Stimulated activated CD4-positive, alpha-beta T cell treated with anti-CD3 and anti-CD28 coated beads, Interleukin-1b, Interleukin-23, amount 100 ng/mL, for 48 hours (primary cell): ENCODE measurements around the gene EXOSC9.

Source experiments
- DNase-seq: peaks from one replicate; pipeline ENCODE4 v3.0.0-alpha.2; 2020

EXOSC9 gene

GRCh38 chr4:121789960-121790829, 10.9 kb upstream of the EXOSC9 start:
- no peak for DNase-seq

- no peak for DNase-seq
These were observed 10.1 kb upstream of the EXOSC9 start for GRCh38 chr4:121790976-121791375.

GRCh38 chr4:121791481-121791880, 9.6 kb upstream of the EXOSC9 start:
- DNase-seq: no peak

GRCh38 chr4:121792966-121793365, 8.2 kb upstream of the EXOSC9 start:
- DNase-seq: no peak

- DNase-seq: no peak
These were observed 6.5 kb upstream of the EXOSC9 start for GRCh38 chr4:121794505-121795188.

GRCh38 chr4:121796283-121796682, 4.8 kb upstream of the EXOSC9 start:
- no peak for DNase-seq

- DNase-seq: no peak
These were observed 1.8 kb upstream of the EXOSC9 start for GRCh38 chr4:121799208-121799823.

- DNase-seq: no peak
These were observed 1.1 kb upstream of the EXOSC9 start for GRCh38 chr4:121799867-121800501.

- no peak for DNase-seq
These were observed 524 bp upstream of the EXOSC9 start for GRCh38 chr4:121800638-121800960.

GRCh38 chr4:121801715-121802075, 572 bp downstream of the EXOSC9 start:
- DNase-seq: no peak

GRCh38 chr4:121806411-121806810, 5.3 kb downstream of the EXOSC9 start:
- no peak for DNase-seq

- DNase-seq: no peak
These were observed 10.0 kb downstream of the EXOSC9 start for GRCh38 chr4:121811122-121811521.

GRCh38 chr4:121814756-121815155, 13.6 kb downstream of the EXOSC9 start:
- no peak for DNase-seq

- DNase-seq: no peak
These were observed 15.9 kb downstream of the EXOSC9 start for GRCh38 chr4:121817006-121817405.

GRCh38 chr4:121817701-121818100, 16.6 kb downstream of the EXOSC9 start:
- DNase-seq: no peak

- no peak for DNase-seq
These were observed 17.1 kb downstream of the EXOSC9 start for GRCh38 chr4:121818215-121818614.

GRCh38 chr4:121819216-121819965, 18.3 kb downstream of the EXOSC9 start:
- DNase-seq: no peak

GRCh38 chr4:121822047-121822446, 20.9 kb downstream of the EXOSC9 start:
- no peak for DNase-seq

GRCh38 chr4:121822796-121823504, 21.8 kb downstream of the EXOSC9 start:
- DNase-seq: peak; percentile 40

- peak; percentile 97 for DNase-seq
These were observed 22.5 kb downstream of the EXOSC9 start, which contains the start of gene CCNA2 for GRCh38 chr4:121823505-121824170. TSS of gene CCNA2 (minus strand) at chr4:121823883. CDS start at chr4:121823628, 255 bp downstream.

- DNase-seq: no peak
These were observed 23.0 kb downstream of the EXOSC9 start for GRCh38 chr4:121824171-121824527.

- no peak for DNase-seq
These were observed 23.8 kb downstream of the EXOSC9 start for GRCh38 chr4:121824950-121825349.
